ENCODE data around the gene KDM8.

Gene KDM8

DNA sequence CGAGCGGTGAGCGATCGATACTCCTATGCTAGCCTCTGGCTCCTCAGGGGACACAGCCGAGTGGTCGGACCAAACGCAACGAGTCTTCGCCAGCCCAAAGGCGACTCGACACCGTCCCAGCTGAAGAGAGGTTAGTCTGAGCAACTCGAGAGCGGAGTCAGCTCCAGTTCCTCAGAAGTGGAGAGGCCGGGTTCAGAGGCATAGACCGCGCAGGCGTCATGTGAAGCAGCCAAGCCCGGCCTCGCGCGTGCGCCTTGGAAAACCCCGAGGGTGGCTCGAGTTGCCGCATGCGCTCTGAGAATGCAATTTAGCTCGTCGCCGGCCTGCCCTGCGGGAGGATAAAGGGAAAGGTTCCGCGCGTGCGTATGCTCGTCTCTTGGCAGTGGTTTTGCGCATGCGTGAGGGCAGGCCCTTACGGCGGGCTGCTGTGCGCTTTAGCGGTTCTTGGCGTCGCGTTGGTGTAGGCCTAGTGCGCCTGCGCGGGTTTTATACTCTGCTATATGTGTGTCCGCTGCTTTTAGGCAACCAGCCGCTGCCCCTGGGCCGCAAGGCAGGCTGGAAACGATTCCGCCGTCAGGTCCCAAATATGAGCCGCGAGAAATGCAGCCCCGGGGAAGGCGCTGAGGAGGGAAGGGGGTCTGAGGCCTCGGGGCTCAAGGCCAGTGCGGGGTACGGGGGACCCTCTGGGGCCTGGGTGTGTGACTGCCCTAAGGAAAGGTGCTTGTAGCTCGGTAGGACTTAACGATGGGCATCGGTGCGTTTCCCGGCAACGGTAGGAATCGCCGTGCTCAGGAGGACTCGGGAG, at the start of gene KDM8:
KDM8 (plus strand) TSS at position 20 of the 805 bp plus-strand sequence. CDS start 6,598 bp downstream, outside the sequence.
- DNase-seq (ENCODE audit: low spot score) = peak; percentile 99

- DNase-seq (ENCODE audit: low spot score) = peak; percentile 36
These were observed 48.4 kb upstream of the KDM8 start for GRCh38 chr16:27154705-27155521.

- DNase-seq (ENCODE audit: low spot score) = peak; percentile 28
These were observed 46.7 kb upstream of the KDM8 start for GRCh38 chr16:27156579-27156978.

GRCh38 chr16:27161398-27161797, 41.9 kb upstream of the KDM8 start:
- no peak for DNase-seq (ENCODE audit: low spot score)

DNA sequence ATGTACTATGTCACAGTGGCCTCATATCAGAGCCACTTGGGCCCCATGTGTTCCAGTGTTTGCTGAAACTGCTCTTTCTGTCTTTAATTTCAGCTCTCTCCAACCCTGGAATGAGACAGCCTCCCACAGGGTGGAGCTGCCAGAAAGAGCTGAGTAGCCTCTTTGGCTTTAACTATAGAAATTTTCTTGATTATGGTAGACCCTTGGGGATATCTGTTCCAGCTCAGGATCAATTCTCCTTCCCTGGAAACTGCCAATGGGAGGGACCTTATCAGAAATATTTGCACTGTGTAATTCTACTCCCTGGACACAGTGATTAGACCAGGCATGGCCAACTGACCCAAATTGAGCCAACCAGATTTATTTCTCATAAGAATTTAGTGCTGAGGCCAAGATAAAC, 39.0 kb upstream of the KDM8 start:
- no peak for DNase-seq (ENCODE audit: low spot score)

DNA sequence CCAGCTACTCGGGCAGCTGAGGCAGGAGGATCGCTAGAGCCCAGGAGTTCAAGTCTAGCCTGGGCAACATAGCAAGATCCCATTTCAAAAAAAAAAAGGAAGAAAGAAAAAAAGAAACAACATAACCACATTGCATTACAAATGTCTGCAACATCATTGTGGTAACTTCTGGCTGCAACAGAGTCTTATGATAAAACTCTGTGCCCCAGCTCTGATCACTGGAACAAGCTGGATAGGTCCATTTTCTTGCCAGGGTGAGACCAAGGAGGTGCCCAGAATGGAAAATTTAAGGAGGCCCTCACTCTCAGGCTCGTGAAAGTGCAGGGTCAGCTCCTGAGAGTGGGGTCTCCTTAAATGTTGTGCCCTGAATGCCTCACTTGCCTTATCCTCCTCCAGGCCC, 37.8 kb upstream of the KDM8 start:
- no peak for DNase-seq (ENCODE audit: low spot score)

GRCh38 chr16:27168790-27169189, 34.5 kb upstream of the KDM8 start:
- no peak for DNase-seq (ENCODE audit: low spot score)

GRCh38 chr16:27169511-27170071, 33.7 kb upstream of the KDM8 start:
- peak; percentile 12 for DNase-seq (ENCODE audit: low spot score)

GRCh38 chr16:27171584-27171983, 31.7 kb upstream of the KDM8 start:
- DNase-seq (ENCODE audit: low spot score) = no peak

DNA sequence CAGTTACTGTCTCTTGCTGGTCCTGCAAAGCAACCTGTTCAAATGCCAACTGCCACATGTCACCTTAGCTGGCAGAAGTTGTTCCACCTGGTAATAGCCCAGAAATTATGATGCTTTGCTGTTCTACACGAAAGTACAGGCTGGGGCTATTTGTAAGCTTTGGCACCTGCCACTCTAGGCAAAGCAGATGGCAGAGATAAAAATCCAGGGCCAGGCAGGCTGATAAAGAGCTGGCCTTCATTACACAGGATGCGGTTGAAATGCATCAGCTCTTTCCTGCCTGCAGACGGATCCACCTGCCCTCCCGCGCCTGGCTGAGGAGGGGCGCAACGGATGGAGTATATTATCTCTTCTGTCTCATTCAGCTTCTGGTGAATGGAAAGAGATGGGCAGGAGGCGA, 29.3 kb upstream of the KDM8 start:
- no peak for DNase-seq (ENCODE audit: low spot score)

GRCh38 chr16:27174798-27175197, 28.5 kb upstream of the KDM8 start:
- no peak for DNase-seq (ENCODE audit: low spot score)

- DNase-seq (ENCODE audit: low spot score) = no peak
These were observed 27.4 kb upstream of the KDM8 start for GRCh38 chr16:27175888-27176287.

- DNase-seq (ENCODE audit: low spot score) = no peak
These were observed 26.1 kb upstream of the KDM8 start for GRCh38 chr16:27177031-27177774.

DNA sequence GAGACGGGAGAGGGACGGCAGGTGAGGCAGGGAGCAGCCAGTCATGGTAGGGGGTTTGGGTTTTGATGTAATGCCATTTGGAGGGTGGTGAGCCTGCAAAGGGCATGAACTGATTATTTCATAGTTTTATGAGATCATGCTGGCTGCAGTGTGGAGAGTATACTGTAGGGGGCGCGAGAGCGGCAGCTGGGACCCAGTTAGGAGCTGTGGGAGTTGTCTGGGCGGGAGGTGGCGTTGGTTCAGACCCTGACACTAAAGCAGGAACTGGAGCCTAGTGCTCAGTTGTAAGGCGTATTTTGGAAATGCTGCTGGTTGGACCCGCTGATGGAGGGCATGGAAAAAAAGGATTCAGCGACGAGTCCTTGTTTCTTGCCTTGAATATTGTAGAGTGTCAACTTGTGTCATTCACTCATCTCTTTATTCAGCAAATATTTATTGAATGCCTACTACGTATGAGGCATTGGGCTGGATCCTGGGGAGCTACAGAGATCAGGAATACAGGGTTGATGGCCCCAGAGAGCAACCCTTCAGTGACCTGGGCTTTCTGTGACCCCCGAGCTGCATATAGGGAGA, 23.7 kb upstream of the KDM8 start:
- DNase-seq (ENCODE audit: low spot score) = peak; percentile 76

DNA sequence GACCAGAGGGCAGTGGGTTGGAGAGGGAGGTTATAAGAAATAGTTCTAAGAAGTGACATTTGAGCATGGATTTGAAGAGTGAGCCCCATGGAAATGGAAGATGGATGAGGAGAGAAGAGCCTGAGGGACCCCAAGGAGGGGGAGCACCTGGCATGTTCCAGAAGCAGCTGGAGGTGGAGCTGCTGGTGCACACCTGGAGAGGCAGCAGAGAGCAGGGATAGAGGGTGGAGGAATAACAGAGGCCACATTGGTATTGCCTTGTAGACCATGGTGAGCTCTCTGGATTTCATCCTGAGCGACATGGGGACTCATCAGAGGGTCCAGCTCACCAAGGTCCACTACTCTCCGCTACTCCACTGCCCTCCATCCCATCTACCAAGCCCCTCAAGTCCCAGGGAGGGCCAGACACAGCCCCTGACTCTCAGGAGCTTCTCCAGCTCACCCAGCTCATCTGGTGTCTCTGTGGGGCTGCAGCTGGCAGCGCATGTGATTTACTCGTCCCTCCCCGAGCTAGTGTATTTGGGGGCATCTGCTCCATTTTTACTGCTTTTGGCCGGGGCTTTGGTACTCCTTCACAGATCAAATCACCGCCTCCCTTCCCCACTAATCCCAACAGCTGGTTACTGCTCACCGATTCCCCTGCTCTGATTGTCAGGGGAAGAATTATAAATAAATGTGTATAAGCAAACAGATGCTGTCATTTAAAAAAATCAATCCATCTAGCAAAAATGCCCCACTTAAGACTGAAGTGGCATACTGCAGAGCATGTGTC, 22.1 kb upstream of the KDM8 start:
- DNase-seq (ENCODE audit: low spot score) = no peak

DNA sequence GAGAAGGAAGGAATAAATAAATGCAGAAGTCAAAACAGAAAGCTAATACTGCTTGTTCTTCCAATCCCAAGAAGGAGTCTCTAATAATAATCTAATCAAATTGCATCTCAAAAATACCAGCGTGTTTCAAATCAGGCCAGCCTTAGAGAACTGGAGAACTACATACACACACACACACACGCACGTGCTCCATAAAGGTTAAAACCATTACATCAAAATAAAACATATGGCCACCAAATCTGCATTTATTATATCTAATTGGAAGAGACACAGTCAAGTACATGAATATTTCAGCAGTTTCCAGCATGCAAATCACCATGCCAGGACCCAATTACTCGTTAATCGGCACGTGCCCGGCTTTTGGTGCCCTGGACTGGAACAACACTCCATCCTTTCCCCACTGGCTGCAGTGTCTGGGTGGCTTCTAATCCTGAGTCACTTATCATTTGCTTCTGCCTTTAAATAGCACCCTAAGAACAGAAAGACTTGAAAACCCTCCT, 20.4 kb upstream of the KDM8 start:
- no peak for DNase-seq (ENCODE audit: low spot score)

GRCh38 chr16:27185776-27186130, 17.6 kb upstream of the KDM8 start:
- DNase-seq (ENCODE audit: low spot score) = no peak

DNA sequence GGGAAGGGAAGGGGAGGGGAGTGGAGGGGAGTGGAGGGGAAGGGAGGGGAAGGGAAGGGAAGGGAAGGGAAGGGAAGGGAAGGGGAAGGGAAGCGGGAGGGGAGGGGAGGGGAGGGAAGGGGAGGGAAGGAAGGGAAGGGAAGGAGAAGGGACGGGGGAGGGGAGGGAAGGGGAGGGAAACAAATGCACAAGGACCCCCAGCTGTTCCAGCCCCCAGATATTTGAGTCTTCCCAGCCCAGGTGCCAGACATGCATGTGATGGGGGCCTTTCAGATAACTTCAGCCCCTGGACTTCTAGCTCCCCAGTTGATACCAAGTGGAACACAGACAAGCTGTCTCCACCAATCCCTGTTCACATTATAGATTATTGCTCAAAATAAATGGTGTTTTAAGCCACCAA, 14.7 kb upstream of the KDM8 start:
- no peak for DNase-seq (ENCODE audit: low spot score)

DNA sequence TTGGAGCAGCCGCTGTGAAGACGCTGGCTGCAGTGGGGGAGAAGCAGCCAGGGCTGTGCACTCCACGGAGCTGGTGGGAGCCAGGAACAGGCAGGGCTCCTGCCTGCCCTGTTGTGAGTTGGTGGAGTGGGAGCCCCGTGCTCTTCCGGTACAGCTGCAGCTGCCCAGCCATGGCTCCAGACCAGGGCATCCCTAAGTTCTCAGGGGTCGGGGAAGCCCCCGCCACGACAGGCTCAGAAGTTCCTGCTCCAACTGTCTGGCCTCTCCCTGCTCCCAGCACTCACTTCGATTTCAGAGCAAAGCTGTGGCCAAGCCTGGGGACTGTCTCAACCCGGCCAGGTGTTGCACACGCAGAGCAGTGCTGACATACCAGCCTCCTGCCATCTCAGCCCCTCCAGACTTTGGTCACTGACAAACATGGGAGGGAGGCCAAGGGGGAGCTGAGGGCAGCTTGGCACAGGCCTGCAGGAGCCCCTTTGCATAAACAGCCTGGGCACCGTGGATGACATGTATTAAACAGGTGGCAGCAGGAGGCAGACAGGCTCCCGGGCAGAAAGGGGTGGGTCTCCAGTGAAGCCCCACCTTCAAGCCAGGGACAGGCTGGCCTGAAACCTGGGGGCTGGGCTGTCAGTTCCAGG, 13.9 kb upstream of the KDM8 start:
- DNase-seq (ENCODE audit: low spot score) = no peak

DNA sequence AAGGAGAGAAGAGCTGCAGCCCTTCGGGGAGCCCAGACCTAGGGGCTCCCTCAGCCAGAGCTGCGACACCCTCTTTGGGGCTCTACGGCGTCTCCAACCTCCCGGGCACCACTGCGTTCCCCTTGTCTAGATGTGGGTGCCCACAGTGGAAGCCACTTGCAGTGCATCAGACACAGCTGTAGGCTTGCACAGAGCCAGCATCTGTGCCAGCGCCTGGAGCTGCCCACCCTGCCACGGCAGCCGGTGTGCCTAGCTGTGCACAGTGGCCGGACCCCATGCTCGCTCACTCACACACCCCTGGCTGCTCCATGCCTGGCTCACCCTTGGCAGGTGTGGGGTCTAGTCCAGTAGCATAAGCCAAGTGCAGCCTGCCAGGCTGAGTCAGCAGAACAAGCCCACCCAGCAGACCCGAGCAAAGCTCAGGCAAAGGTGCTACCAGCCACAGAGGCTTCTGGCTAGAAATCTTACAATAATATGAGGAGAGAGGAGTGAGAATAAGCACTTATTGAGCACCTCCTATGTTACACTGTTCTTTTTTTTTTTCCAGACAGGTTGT, 12.9 kb upstream of the KDM8 start:
- DNase-seq (ENCODE audit: low spot score) = no peak

Measured in Ammon's horn (tissue), 1 donor.